Stomach smooth muscle (tissue), 2 donors: Measurements from ENCODE around the gene C3orf52.
"Not testable (repeated sequence)": the region's sequence is repeated elsewhere in the genome, so short reads cannot be mapped to it uniquely, and the experiment has no call there.

Experiments used
- H3K27ac ChIP-seq: one replicate; pipeline ENCODE4 v1.7.0; 2013; ENCODE audit warnings: mild to moderate bottlenecking, low read length, inconsistent platforms
- H3K27me3 ChIP-seq, 2 donors: one replicate each; pipeline ENCODE4 v1.7.0; 2013; ENCODE audit warnings: low read length in 2 of 2; ENCODE audit not compliant: insufficient read depth in 2 of 2, control insufficient read depth in 1 of 2
- H3K36me3 ChIP-seq, 2 donors: one replicate each; pipeline ENCODE4 v1.7.0; 2013; ENCODE audit warnings: low read length in 2 of 2; ENCODE audit not compliant: control insufficient read depth in 2 of 2, insufficient read depth in 2 of 2
- H3K4me1 ChIP-seq: one replicate; pipeline ENCODE4 v1.7.0; 2013; ENCODE audit warnings: low read length; ENCODE audit not compliant: control insufficient read depth, insufficient read depth
- H3K4me3 ChIP-seq, 2 donors: one replicate each; pipeline ENCODE4 v1.7.0; 2013; ENCODE audit warnings: low read length in 2 of 2
- H3K9ac ChIP-seq, 2 donors: one replicate each; pipeline ENCODE4 v1.7.0; 2013; ENCODE audit warnings: low read length in 2 of 2, mild to moderate bottlenecking in 1 of 2
- H3K9me3 ChIP-seq, 2 donors: one replicate each; pipeline ENCODE4 v1.7.0; 2013; ENCODE audit warnings: low read length in 2 of 2; ENCODE audit not compliant: control insufficient read depth in 2 of 2
- donor health status: healthy.
- donor health status: Pancreatic carcinoma.

Gene C3orf52

GRCh38 chr3:112056451-112056929, 29.7 kb upstream of the C3orf52 start:
- Histone ChIP-seq H3K4me1 (no peaks in the 10 kb centered on the region), H3K9ac (no peak overlapping the region), H3K9me3 (no peaks in the 10 kb centered on the region), H3K27ac (no peak overlapping the region), H3K27me3 (peaks cover 0 to 2% of the 10 kb centered on the region in 2 donors), H3K4me3 (no peak overlapping the region), H3K36me3 (no peaks in the 10 kb centered on the region)

GRCh38 chr3:112059497-112059896, 26.7 kb upstream of the C3orf52 start:
- no peaks in the 10 kb centered on the region for H3K27me3 ChIP-seq
- no peak overlapping the region for H3K27ac ChIP-seq
- H3K4me3 ChIP-seq, result no peak overlapping the region
- H3K4me1 ChIP-seq, result no peaks in the 10 kb centered on the region
- H3K36me3 ChIP-seq, result no peaks in the 10 kb centered on the region
- no peaks in the 10 kb centered on the region for H3K9me3 ChIP-seq
- no peak overlapping the region for H3K9ac ChIP-seq

- Histone ChIP-seq H3K9ac (no peak overlapping the region), H3K27ac (no peak overlapping the region), H3K9me3 (no peaks in the 10 kb centered on the region), H3K4me1 (no peaks in the 10 kb centered on the region), H3K36me3 (no peaks in the 10 kb centered on the region), H3K27me3 (no peaks in the 10 kb centered on the region), H3K4me3 (no peak overlapping the region)
These were observed 25.0 kb upstream of the C3orf52 start for GRCh38 chr3:112061152-112061551.

- not testable (repeated sequence) for H3K36me3 ChIP-seq, H3K4me3 ChIP-seq, H3K4me1 ChIP-seq, H3K27ac ChIP-seq, H3K27me3 ChIP-seq, H3K9me3 ChIP-seq, H3K9ac ChIP-seq
These were observed 13.7 kb upstream of the C3orf52 start for GRCh38 chr3:112072387-112073060.

- no peak overlapping the region for H3K27ac ChIP-seq
- no peak overlapping the region for H3K9ac ChIP-seq
- no peaks in the 10 kb centered on the region for H3K4me1 ChIP-seq
- H3K27me3 ChIP-seq, result peaks cover 0 to 4% of the 10 kb centered on the region in 2 donors
- H3K36me3 ChIP-seq, result no peaks in the 10 kb centered on the region
- H3K9me3 ChIP-seq, result no peaks in the 10 kb centered on the region
- no peak overlapping the region for H3K4me3 ChIP-seq
These were observed 12.2 kb upstream of the C3orf52 start for GRCh38 chr3:112074006-112074405.

GRCh38 chr3:112074616-112075497, 11.3 kb upstream of the C3orf52 start:
- no peak overlapping the region for H3K27ac ChIP-seq
- no peak overlapping the region for H3K4me3 ChIP-seq
- no peaks in the 10 kb centered on the region for H3K9me3 ChIP-seq
- no peaks in the 10 kb centered on the region for H3K4me1 ChIP-seq
- H3K27me3 ChIP-seq, result peaks cover 0 to 4% of the 10 kb centered on the region in 2 donors
- no peak overlapping the region for H3K9ac ChIP-seq
- no peaks in the 10 kb centered on the region for H3K36me3 ChIP-seq

GRCh38 chr3:112078125-112079083, 7.8 kb upstream of the C3orf52 start:
- H3K4me3 ChIP-seq, result no peak overlapping the region
- H3K27me3 ChIP-seq, result peaks cover 0 to 4% of the 10 kb centered on the region in 2 donors
- no peaks in the 10 kb centered on the region for H3K9me3 ChIP-seq
- no peaks in the 10 kb centered on the region for H3K36me3 ChIP-seq
- H3K9ac ChIP-seq, result no peak overlapping the region
- no peak overlapping the region for H3K27ac ChIP-seq
- no peaks in the 10 kb centered on the region for H3K4me1 ChIP-seq

GRCh38 chr3:112083239-112083638, 3.0 kb upstream of the C3orf52 start:
- Histone ChIP-seq H3K9ac (no peak overlapping the region), H3K36me3 (no peaks in the 10 kb centered on the region), H3K27ac (no peak overlapping the region)

GRCh38 chr3:112084980-112085705, 1.0 kb upstream of the C3orf52 start:
- Histone ChIP-seq H3K4me3 (no peak overlapping the region), H3K9ac (no peak overlapping the region), H3K4me1 (peaks cover 9% of the 10 kb centered on the region), H3K9me3 (no peaks in the 10 kb centered on the region), H3K27ac (no peak overlapping the region), H3K36me3 (no peaks in the 10 kb centered on the region), H3K27me3 (no peaks in the 10 kb centered on the region)

More at GRCh38 chr3:112083239-112083638, 3.0 kb upstream of the C3orf52 start:
- Histone ChIP-seq H3K4me1 (peaks cover 9% of the 10 kb centered on the region), H3K9me3 (no peaks in the 10 kb centered on the region), H3K4me3 (no peak overlapping the region), H3K27me3 (no peaks in the 10 kb centered on the region)

- Histone ChIP-seq H3K36me3 (no peaks in the 10 kb centered on the region), H3K27ac (no peak overlapping the region), H3K9ac (peak overlapping the region in 1 of 2 donors; percentile 48), H3K4me3 (peak overlapping the region; percentile 77 to 83), H3K9me3 (no peaks in the 10 kb centered on the region), H3K4me1 (peaks cover 9% of the 10 kb centered on the region), H3K27me3 (no peaks in the 10 kb centered on the region)
These were observed 484 bp upstream of the C3orf52 start for GRCh38 chr3:112085735-112086075.
